Breast epithelium (tissue), 3 donors: ENCODE results near the gene RINL.
A peak's percentile ranks its signal among the peaks of the same experiment; 100 is the strongest.

Source experiments
- POLR2A ChIP-seq: fragments of 450-650 bp; IDR thresholded peaks from one replicate; pipeline ENCODE4 v1.6.1; 2016; ENCODE audit warnings: antibody characterized with exemption, mild to moderate bottlenecking, moderate library complexity
- POLR2AphosphoS5 ChIP-seq, 3 donors: sonication (generic); formaldehyde crosslinking; IDR thresholded peaks; one replicate each; pipeline ENCODE4 v1.6.1; 2017; ENCODE audit warnings: antibody characterized with exemption in 3 of 3
- TF ChIP-seq, protein P1 (sequence below), 3 donors: fragments of 450-650 bp; IDR thresholded peaks; one replicate each; pipeline ENCODE4 v1.5.1; 2016 to 2017; ENCODE audit warnings: antibody characterized with exemption in 3 of 3, mild to moderate bottlenecking in 3 of 3, moderate library complexity in 3 of 3

DNA sequence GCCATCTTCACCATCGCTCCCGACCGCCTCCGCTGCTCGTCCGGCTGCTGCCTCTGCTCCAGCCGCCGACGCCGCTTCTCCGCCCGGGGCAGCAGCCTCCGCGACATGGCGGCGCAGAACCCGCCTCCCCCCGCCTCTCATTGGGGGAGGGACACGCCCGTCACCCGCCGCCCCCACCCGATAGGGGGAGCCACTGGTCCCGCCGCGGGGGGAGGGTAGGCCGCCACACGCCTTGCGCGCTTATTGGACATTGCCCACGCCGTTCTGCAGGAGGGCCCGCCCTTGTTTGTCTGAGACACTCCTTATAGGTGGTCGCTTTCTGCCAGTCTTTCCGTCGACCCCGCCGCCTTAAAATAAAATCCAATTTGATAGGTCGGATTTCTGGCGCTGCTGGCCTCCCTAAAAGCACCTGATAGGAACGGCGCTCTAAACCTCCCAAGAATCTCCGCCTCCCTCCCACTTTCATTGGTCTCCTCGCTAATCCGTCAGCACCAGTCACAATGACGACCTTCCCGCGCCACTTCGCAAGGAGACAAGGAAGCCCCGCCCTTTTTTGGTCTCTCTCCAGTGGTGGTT is 28.1 kb downstream of the RINL start, which contains the start of gene HNRNPL:
- TF ChIP-seq, protein P1, sequence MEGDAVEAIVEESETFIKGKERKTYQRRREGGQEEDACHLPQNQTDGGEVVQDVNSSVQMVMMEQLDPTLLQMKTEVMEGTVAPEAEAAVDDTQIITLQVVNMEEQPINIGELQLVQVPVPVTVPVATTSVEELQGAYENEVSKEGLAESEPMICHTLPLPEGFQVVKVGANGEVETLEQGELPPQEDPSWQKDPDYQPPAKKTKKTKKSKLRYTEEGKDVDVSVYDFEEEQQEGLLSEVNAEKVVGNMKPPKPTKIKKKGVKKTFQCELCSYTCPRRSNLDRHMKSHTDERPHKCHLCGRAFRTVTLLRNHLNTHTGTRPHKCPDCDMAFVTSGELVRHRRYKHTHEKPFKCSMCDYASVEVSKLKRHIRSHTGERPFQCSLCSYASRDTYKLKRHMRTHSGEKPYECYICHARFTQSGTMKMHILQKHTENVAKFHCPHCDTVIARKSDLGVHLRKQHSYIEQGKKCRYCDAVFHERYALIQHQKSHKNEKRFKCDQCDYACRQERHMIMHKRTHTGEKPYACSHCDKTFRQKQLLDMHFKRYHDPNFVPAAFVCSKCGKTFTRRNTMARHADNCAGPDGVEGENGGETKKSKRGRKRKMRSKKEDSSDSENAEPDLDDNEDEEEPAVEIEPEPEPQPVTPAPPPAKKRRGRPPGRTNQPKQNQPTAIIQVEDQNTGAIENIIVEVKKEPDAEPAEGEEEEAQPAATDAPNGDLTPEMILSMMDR (IDR thresholded peaks at IDR 0.05) = peak; percentile 43 to 58 (median 48)
- peak; percentile 89 for TF ChIP-seq POLR2A
- peak; percentile 95 to 99 (median 97) for TF ChIP-seq POLR2AphosphoS5 (IDR thresholded peaks at IDR 0.05)
